ENCODE results near the gene CAPN5.

- TF ChIP-seq CSRNP3 (CRISPR knock-in tag; IDR thresholded peaks at IDR 0.05): no peak
- TF ChIP-seq RARB (CRISPR knock-in tag; IDR thresholded peaks at IDR 0.05): no peak
- no peak for TF ChIP-seq PATZ1 (CRISPR knock-in tag; IDR thresholded peaks at IDR 0.05; ENCODE audit: borderline replicate concordance)
- no peak for TF ChIP-seq POU6F1 (CRISPR knock-in tag; IDR thresholded peaks at IDR 0.05; ENCODE audit: borderline replicate concordance, low read depth)
- no peak for TF ChIP-seq CSDC2 (CRISPR knock-in tag; IDR thresholded peaks at IDR 0.05)
- no peak for TF ChIP-seq ARNTL (CRISPR knock-in tag; IDR thresholded peaks at IDR 0.05; ENCODE audit: borderline replicate concordance, low read depth)
- no peak for TF ChIP-seq ZFP30 (CRISPR knock-in tag; IDR thresholded peaks at IDR 0.05)
- no peak for TF ChIP-seq TOX (CRISPR knock-in tag; IDR thresholded peaks at IDR 0.05; ENCODE audit: borderline replicate concordance)
Observed at GRCh38 chr11:77086521-77087472, 20.0 kb downstream of the CAPN5 start.

Measured in SK-N-SH treated with all-trans-retinoic acid at 6 μM for 48 hours (cell line).